ENCODE results near the gene SIK2. TPM values are rescaled to one million over a fixed set of nuclear protein-coding genes. Genes with fewer than 3 reads are reported as not detected.
"Not testable (repeated sequence)": the region's sequence is repeated elsewhere in the genome, so short reads cannot be mapped to it uniquely, and the experiment has no call there.

Gene SIK2
- total RNA-seq, 1 experiment from 2014 or later: 64.8 TPM

DNA sequence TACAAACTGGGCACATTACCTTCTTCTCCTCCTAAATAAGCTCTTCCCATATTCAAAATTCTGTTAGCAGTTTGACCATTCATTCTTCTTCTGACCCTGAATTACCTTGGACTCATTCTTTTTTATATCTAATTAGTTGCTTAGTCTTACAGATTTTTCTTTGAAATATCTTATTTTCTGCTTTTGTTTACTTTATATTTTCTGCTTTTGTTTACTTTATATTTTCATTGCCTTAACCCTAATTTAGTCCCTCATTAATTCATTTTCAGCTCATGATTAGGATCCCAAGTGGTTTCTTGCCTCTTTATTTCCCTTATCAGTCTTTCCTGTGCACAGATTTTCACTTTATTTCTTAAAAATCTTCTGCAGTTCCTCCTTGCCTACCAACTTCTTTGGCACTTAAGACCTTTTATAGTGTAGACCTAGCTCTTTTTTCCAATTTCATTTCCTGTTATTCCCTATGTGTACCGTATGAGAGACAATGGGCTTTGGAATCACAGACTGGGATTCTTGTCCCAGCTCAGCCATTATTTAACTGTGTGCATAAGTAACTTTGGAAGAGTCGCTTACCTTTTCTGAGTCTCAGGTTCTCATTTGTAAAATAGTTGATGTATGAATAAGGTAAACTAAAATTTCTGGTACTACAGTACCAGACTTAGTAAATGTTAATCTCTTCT, 39.2 kb downstream of the SIK2 start:
- H3K36me3 ChIP-seq (ENCODE audit: insufficient read depth, low read length): peaks cover 37% of the 10 kb centered on the region

DNA sequence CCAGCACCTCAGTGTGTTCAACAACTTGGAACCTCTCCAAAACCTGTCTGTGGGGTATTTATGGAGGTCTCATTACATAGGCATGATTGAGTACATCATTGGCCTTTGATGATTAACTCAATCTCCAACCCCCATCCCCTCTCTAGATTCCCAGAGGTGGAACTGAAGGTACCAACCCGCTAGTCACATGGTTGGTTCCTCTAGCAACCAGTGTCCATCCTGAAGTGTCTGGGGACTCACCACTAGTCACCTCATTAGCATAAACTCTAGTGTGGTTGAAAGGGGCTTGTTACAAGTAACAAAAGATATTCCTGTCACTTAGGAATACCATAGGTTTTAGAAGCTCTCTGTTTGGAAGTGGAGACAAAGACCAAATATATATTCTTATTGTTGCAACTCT, 40.3 kb downstream of the SIK2 start:
- Histone ChIP-seq H3K36me3 (ENCODE audit: insufficient read depth, low read length) (peaks cover 37% of the 10 kb centered on the region), H3K9me3 (ENCODE audit: low read length) (no peaks in the 10 kb centered on the region), H2AFZ (ENCODE audit: low read length) (no peak overlapping the region), H3K4me1 (ENCODE audit: low read length) (peaks cover 2% of the 10 kb centered on the region; the same call in 1 of the 2 replicates), H3K9me2 (replicated peaks; ENCODE audit: insufficient read depth, low read length) (peaks cover 17% of the 10 kb centered on the region; the same call in 1 of the 2 replicates), H3K27ac (ENCODE audit: low read length) (no peak overlapping the region), H3K4me2 (ENCODE audit: low read depth, low read length, poor library complexity, severe bottlenecking) (no peak overlapping the region), H4K20me1 (ENCODE audit: insufficient read depth, low read depth, low read length) (no peaks in the 10 kb centered on the region), H3K4me3 (ENCODE audit: low read length) (no peak overlapping the region), H3K27me3 (ENCODE audit: low read length) (no peaks in the 10 kb centered on the region), H3K79me2 (ENCODE audit: low read length) (peaks cover 88% of the 10 kb centered on the region), H3K9ac (ENCODE audit: low read length) (no peak overlapping the region)
- DNase-seq: no peak

More for the DNA sequence above, 39.2 kb downstream of the SIK2 start:
- H3K9ac ChIP-seq (ENCODE audit: low read length): no peak overlapping the region
- H3K4me2 ChIP-seq (ENCODE audit: low read depth, low read length, poor library complexity, severe bottlenecking): no peak overlapping the region
- H4K20me1 ChIP-seq (ENCODE audit: insufficient read depth, low read depth, low read length): no peaks in the 10 kb centered on the region
- peaks cover 86% of the 10 kb centered on the region for H3K79me2 ChIP-seq (ENCODE audit: low read length)
- no peak overlapping the region for H3K4me3 ChIP-seq (ENCODE audit: low read length)
- no peak overlapping the region for H3K27ac ChIP-seq (ENCODE audit: low read length)
- DNase-seq: no peak
- no peaks in the 10 kb centered on the region for H3K9me3 ChIP-seq (ENCODE audit: low read length)
- no peaks in the 10 kb centered on the region for H3K27me3 ChIP-seq (ENCODE audit: low read length)
- H3K9me2 ChIP-seq (replicated peaks; ENCODE audit: insufficient read depth, low read length): peaks cover 13% of the 10 kb centered on the region; the same call in 1 of the 2 replicates
- peaks cover 2% of the 10 kb centered on the region; the same call in 1 of the 2 replicates for H3K4me1 ChIP-seq (ENCODE audit: low read length)
- H2AFZ ChIP-seq (ENCODE audit: low read length): no peak overlapping the region

DNA sequence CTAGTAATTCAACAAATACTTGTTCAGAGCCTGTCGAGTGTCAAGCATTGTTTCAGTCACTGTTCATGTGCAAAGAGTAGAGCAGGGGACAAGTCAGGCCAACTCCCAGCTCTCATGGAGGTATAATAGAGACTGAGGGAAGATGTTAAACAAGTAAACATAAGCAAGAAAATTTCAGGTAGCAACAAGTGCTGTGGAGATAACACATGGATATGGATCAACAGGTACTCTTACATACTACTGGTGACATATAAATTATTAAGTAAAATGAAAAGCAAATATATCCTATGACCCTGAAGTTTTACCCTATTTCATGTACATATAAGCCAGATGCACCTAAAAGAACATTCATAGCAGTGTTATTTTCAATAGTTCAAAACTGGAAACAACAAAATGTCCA, 42.7 kb downstream of the SIK2 start:
- Histone ChIP-seq H3K9me3 (ENCODE audit: low read length) (no peaks in the 10 kb centered on the region), H3K9me2 (replicated peaks; ENCODE audit: insufficient read depth, low read length) (peaks cover 9% of the 10 kb centered on the region; the same call in 1 of the 2 replicates), H4K20me1 (ENCODE audit: insufficient read depth, low read depth, low read length) (no peaks in the 10 kb centered on the region), H2AFZ (ENCODE audit: low read length) (no peak overlapping the region), H3K36me3 (ENCODE audit: insufficient read depth, low read length) (peaks cover 22% of the 10 kb centered on the region), H3K79me2 (ENCODE audit: low read length) (peaks cover 80% of the 10 kb centered on the region), H3K4me1 (ENCODE audit: low read length) (peaks cover 15% of the 10 kb centered on the region), H3K4me3 (ENCODE audit: low read length) (no peak overlapping the region), H3K27ac (ENCODE audit: low read length) (no peak overlapping the region), H3K4me2 (ENCODE audit: low read depth, low read length, poor library complexity, severe bottlenecking) (no peak overlapping the region), H3K9ac (ENCODE audit: low read length) (no peak overlapping the region), H3K27me3 (ENCODE audit: low read length) (no peaks in the 10 kb centered on the region)
- no peak for DNase-seq

DNA sequence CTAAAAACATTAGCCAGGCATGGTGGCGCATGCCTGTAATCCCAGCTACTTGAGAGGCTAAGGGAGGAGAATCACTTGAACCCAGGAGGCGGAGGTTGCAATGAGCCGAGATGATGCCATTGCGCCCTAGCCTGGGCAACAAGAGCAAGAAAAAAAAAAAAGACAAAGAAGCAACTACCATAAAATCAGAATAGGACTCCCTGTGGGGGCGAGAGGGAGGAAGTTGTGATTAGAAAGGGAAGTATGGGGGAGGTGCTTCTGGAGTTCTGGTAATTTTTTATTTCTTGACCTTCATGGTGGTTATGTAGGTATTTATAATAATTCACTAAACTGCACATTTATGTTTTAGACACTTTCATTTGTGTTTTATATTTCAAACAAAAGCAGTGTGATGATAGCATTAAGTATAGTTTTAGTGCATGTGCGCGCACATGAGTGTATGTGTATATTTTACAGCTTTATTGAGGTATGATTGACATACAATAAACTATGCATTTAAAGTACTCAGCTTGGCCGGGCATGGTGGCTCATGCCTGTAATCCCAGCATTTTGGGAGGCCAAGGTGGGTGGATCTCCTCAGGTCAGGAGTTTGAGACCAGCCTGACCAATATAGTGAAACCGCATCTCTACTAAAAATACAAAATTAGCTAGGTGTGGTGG, 43.5 kb downstream of the SIK2 start:
- H3K9ac ChIP-seq (ENCODE audit: low read length): no peak overlapping the region
- H3K9me3 ChIP-seq (ENCODE audit: low read length): no peaks in the 10 kb centered on the region
- H3K4me1 ChIP-seq (ENCODE audit: low read length): peaks cover 15% of the 10 kb centered on the region
- no peak overlapping the region for H3K4me2 ChIP-seq (ENCODE audit: low read depth, low read length, poor library complexity, severe bottlenecking)
- H3K27ac ChIP-seq (ENCODE audit: low read length): no peak overlapping the region
- H3K36me3 ChIP-seq (ENCODE audit: insufficient read depth, low read length): peaks cover 24% of the 10 kb centered on the region
- no peaks in the 10 kb centered on the region for H4K20me1 ChIP-seq (ENCODE audit: insufficient read depth, low read depth, low read length)
- peaks cover 82% of the 10 kb centered on the region for H3K79me2 ChIP-seq (ENCODE audit: low read length)
- no peak for DNase-seq
- H2AFZ ChIP-seq (ENCODE audit: low read length): no peak overlapping the region
- peaks cover 18% of the 10 kb centered on the region; the same call in 1 of the 2 replicates for H3K9me2 ChIP-seq (replicated peaks; ENCODE audit: insufficient read depth, low read length)
- H3K4me3 ChIP-seq (ENCODE audit: low read length): no peak overlapping the region
- H3K27me3 ChIP-seq (ENCODE audit: low read length): no peaks in the 10 kb centered on the region

DNA sequence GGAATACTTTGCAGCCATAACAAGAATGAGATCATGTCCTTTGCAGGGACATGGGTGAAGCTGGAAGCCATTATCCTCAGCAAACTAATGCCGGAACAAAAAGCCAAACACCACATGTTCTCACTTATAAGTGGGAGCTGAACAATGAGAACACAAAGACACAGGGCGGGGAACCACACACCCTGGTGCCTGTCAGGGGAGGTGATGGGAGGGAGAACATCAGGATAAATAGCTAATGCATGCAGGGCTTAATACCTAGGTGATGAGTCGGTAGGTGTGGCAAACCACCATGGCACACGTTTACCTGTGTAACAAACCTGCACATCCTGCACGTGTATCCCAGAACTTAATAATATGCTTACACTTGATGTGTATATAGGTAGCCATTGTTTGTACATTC, 49.1 kb downstream of the SIK2 start:
- H3K4me1 ChIP-seq (ENCODE audit: low read length): peaks cover 14% of the 10 kb centered on the region
- peaks cover 86% of the 10 kb centered on the region for H3K79me2 ChIP-seq (ENCODE audit: low read length)
- not testable (repeated sequence) for H3K4me3 ChIP-seq (ENCODE audit: low read length); DNase-seq; H3K9ac ChIP-seq (ENCODE audit: low read length); H3K4me2 ChIP-seq (ENCODE audit: low read depth, low read length, poor library complexity, severe bottlenecking); H3K27me3 ChIP-seq (ENCODE audit: low read length); H3K27ac ChIP-seq (ENCODE audit: low read length); H3K9me3 ChIP-seq (ENCODE audit: low read length); H4K20me1 ChIP-seq (ENCODE audit: insufficient read depth, low read depth, low read length); H2AFZ ChIP-seq (ENCODE audit: low read length)
- peaks cover 21% of the 10 kb centered on the region; the same call in 1 of the 2 replicates for H3K36me3 ChIP-seq (ENCODE audit: insufficient read depth, low read length)
- H3K9me2 ChIP-seq (replicated peaks; ENCODE audit: insufficient read depth, low read length): peaks cover 23% of the 10 kb centered on the region; the same call in 1 of the 2 replicates

DNA sequence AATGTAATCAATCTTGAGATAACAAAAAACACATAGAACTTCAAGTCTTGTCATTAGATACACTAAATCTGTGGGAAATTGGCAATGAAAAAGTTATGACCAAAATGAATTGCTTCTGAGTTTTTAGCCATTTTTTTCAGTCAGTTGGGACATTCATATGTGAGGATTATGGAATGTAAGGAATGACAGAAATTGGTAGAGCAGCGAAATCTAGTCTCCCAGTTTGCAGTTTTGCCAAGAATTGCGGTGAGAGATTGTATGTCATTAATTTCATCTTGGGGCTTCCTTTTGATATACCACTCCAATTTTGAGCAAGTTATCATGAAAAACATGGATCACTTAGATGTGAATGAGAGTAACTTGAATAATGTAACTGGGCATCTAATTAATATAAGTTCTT, 49.9 kb downstream of the SIK2 start:
- Histone ChIP-seq H3K79me2 (ENCODE audit: low read length) (peaks cover 86% of the 10 kb centered on the region), H3K27ac (ENCODE audit: low read length) (no peak overlapping the region), H3K9ac (ENCODE audit: low read length) (no peak overlapping the region), H3K9me3 (ENCODE audit: low read length) (no peaks in the 10 kb centered on the region), H3K4me3 (ENCODE audit: low read length) (no peak overlapping the region), H3K9me2 (replicated peaks; ENCODE audit: insufficient read depth, low read length) (peaks cover 19% of the 10 kb centered on the region; the same call in 1 of the 2 replicates), H2AFZ (ENCODE audit: low read length) (no peak overlapping the region), H3K4me1 (ENCODE audit: low read length) (peaks cover 21% of the 10 kb centered on the region), H3K27me3 (ENCODE audit: low read length) (no peaks in the 10 kb centered on the region), H3K4me2 (ENCODE audit: low read depth, low read length, poor library complexity, severe bottlenecking) (no peak overlapping the region), H4K20me1 (ENCODE audit: insufficient read depth, low read depth, low read length) (no peaks in the 10 kb centered on the region), H3K36me3 (ENCODE audit: insufficient read depth, low read length) (peaks cover 21% of the 10 kb centered on the region; the same call in 1 of the 2 replicates)
- no peak for DNase-seq

DNA sequence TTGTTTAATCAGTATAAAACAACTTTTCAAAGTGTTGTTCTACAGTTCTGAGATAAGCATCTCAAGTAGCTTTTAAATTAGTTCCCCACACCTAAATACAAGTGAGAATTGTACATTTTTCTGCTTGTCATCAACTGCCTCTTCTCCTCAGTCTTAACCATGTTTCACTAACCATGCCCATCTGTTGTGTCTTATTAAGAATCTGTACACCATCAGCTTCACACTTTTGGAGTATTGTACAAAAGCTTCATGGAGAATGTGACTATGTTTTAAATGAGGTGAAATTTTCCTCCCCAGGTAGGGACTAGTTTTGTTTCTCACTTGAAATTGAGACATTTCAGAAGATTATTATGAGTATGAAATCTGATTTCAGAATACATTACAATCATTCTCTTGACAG, 52.4 kb downstream of the SIK2 start:
- DNase-seq: no peak
- H3K4me1 ChIP-seq (ENCODE audit: low read length): peaks cover 30% of the 10 kb centered on the region
- no peaks in the 10 kb centered on the region for H3K27me3 ChIP-seq (ENCODE audit: low read length)
- no peaks in the 10 kb centered on the region for H3K9me3 ChIP-seq (ENCODE audit: low read length)
- H3K79me2 ChIP-seq (ENCODE audit: low read length): peaks cover 91% of the 10 kb centered on the region
- H3K27ac ChIP-seq (ENCODE audit: low read length): no peak overlapping the region
- H3K9ac ChIP-seq (ENCODE audit: low read length): no peak overlapping the region
- H3K4me2 ChIP-seq (ENCODE audit: low read depth, low read length, poor library complexity, severe bottlenecking): no peak overlapping the region
- H3K9me2 ChIP-seq (replicated peaks; ENCODE audit: insufficient read depth, low read length): peaks cover 19% of the 10 kb centered on the region; the same call in 1 of the 2 replicates
- no peak overlapping the region for H2AFZ ChIP-seq (ENCODE audit: low read length)
- no peak overlapping the region for H3K4me3 ChIP-seq (ENCODE audit: low read length)
- H3K36me3 ChIP-seq (ENCODE audit: insufficient read depth, low read length): peaks cover 21% of the 10 kb centered on the region; the same call in 1 of the 2 replicates
- H4K20me1 ChIP-seq (ENCODE audit: insufficient read depth, low read depth, low read length): no peaks in the 10 kb centered on the region

DNA sequence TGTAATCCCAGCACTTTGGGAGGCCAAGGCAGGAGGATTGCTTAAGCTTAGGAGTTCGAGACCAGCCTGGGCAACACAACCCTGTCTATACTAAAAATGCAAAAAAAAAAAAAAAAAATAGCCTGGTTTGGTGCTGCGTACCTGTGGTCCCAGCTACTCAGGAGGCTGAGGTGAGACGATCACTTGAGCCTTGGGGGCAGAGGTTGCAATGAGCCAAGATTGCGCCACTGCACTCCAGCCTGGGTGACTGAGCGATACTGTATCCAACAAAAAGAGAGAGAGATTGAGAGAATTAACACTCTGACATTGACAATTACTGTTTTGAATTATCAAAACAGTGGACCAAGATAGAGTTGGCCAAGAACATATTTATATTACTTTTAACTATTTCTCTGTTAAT, 53.7 kb downstream of the SIK2 start:
- no peak overlapping the region for H2AFZ ChIP-seq (ENCODE audit: low read length)
- no peaks in the 10 kb centered on the region for H3K27me3 ChIP-seq (ENCODE audit: low read length)
- no peaks in the 10 kb centered on the region for H4K20me1 ChIP-seq (ENCODE audit: insufficient read depth, low read depth, low read length)
- peaks cover 91% of the 10 kb centered on the region for H3K79me2 ChIP-seq (ENCODE audit: low read length)
- no peaks in the 10 kb centered on the region for H3K9me3 ChIP-seq (ENCODE audit: low read length)
- no peak for DNase-seq
- H3K9ac ChIP-seq (ENCODE audit: low read length): no peak overlapping the region
- H3K27ac ChIP-seq (ENCODE audit: low read length): no peak overlapping the region
- no peak overlapping the region for H3K4me3 ChIP-seq (ENCODE audit: low read length)
- peaks cover 15% of the 10 kb centered on the region; the same call in 1 of the 2 replicates for H3K36me3 ChIP-seq (ENCODE audit: insufficient read depth, low read length)
- no peak overlapping the region for H3K4me2 ChIP-seq (ENCODE audit: low read depth, low read length, poor library complexity, severe bottlenecking)
- peaks cover 28% of the 10 kb centered on the region for H3K4me1 ChIP-seq (ENCODE audit: low read length)
- peaks cover 8% of the 10 kb centered on the region; the same call in 1 of the 2 replicates for H3K9me2 ChIP-seq (replicated peaks; ENCODE audit: insufficient read depth, low read length)
